Neuron (in vitro differentiated cells): ENCODE results near the gene PAPOLB.
"Not testable (repeated sequence)": the region's sequence is repeated elsewhere in the genome, so short reads cannot be mapped to it uniquely, and the experiment has no call there.

Source experiments
- H2AFZ ChIP-seq: one replicate; pipeline ENCODE4 v1.6.1; 2013; ENCODE audit warnings: low read depth, mild to moderate bottlenecking, inconsistent platforms, low read length, moderate library complexity
- H3K27me3 ChIP-seq: one replicate; pipeline ENCODE4 v1.6.1; 2013; ENCODE audit warnings: low read length; ENCODE audit not compliant: insufficient read depth
- H3K36me3 ChIP-seq: one replicate; pipeline ENCODE4 v1.6.1; 2013; ENCODE audit warnings: low read length; ENCODE audit not compliant: insufficient read depth
- H3K4me1 ChIP-seq: one replicate; pipeline ENCODE4 v1.6.1; 2013; ENCODE audit warnings: low read length; ENCODE audit not compliant: insufficient read depth
- H3K4me3 ChIP-seq: 2 replicates; pipeline ENCODE4 v1.5.1; 2013; ENCODE audit warnings: mild to moderate bottlenecking, low read length, moderate library complexity
- H3K9me3 ChIP-seq: one replicate; pipeline ENCODE4 v1.6.1; 2013; ENCODE audit warnings: low read length

Gene PAPOLB

GRCh38 chr7:4861673-4862072 lies at the start of gene PAPOLB:
Gene PAPOLB (minus strand): TSS chr7:4862030. CDS start chr7:4861810, 220 bp downstream.
- Histone ChIP-seq H2AFZ (no peak within 1 kb of the TSS), H3K4me1 (peaks cover 11% of the 10 kb centered on the region), H3K9me3 (peaks cover 10% of the 10 kb centered on the region), H3K27me3 (no peaks in the 10 kb centered on the region), H3K36me3 (no peaks in the 10 kb centered on the region), H3K4me3 (no peak within 1 kb of the TSS)

- H3K9me3 ChIP-seq: no peaks in the 10 kb centered on the region
- no peak overlapping the region for H3K4me3 ChIP-seq
These were observed 49.4 kb upstream of the PAPOLB start for GRCh38 chr7:4911111-4911828.

GRCh38 chr7:4906682-4907081 lies 44.9 kb upstream of the PAPOLB start:
- Histone ChIP-seq H3K36me3 (no peaks in the 10 kb centered on the region), H3K27me3 (no peaks in the 10 kb centered on the region), H2AFZ (no peak overlapping the region), H3K9me3 (no peaks in the 10 kb centered on the region), H3K4me1 (no peaks in the 10 kb centered on the region), H3K4me3 (no peak overlapping the region)

More at GRCh38 chr7:4911111-4911828, 49.4 kb upstream of the PAPOLB start:
- Histone ChIP-seq H3K36me3 (no peaks in the 10 kb centered on the region), H3K4me1 (no peaks in the 10 kb centered on the region), H2AFZ (no peak overlapping the region), H3K27me3 (no peaks in the 10 kb centered on the region)

- Histone ChIP-seq H2AFZ (no peak overlapping the region), H3K4me3 (no peak overlapping the region), H3K9me3 (no peaks in the 10 kb centered on the region), H3K27me3 (no peaks in the 10 kb centered on the region), H3K36me3 (no peaks in the 10 kb centered on the region), H3K4me1 (no peaks in the 10 kb centered on the region)
These were observed 43.3 kb upstream of the PAPOLB start for GRCh38 chr7:4905171-4905570.

DNA sequence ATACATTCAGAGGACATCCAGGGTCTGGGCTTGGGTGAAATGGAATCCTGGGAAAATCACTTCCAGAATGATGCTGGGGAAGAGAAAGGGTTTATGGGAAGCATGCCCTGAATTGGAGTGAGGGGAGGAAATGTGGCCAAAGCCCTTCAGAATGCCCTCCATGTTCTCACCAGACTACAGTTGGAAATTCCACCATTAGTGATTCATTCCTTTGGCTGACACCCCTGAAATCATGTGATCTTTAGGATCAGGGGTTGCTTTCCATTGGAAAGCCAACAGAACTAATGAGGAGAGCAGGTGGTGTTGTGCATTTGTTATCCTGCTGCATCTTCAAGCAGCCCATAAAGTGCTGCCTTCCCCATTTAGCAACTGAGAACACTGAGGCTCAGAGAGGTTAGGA lies 42.5 kb upstream of the PAPOLB start:
- Histone ChIP-seq H3K9me3 (no peaks in the 10 kb centered on the region), H2AFZ (no peak overlapping the region), H3K36me3 (no peaks in the 10 kb centered on the region), H3K27me3 (no peaks in the 10 kb centered on the region), H3K4me3 (no peak overlapping the region), H3K4me1 (no peaks in the 10 kb centered on the region)

DNA sequence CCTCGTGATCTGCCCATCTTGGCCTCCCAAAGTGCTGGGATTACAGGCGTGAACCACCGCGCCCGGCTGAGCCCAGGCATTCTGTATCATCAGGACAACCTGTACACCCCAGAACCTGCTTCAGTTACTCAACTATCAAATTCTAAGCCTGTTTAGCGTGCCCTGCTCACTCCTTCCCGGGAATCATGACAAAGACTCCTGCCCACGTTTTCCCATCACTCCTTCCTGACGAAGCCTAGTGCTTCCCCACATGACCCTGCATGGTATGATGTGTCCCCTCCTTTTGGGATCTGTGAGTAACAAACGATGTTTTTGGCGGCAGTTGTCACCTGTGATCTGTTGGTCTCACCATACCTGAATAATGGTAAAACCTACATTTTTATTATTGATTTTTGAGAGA lies 33.9 kb upstream of the PAPOLB start:
- no peaks in the 10 kb centered on the region for H3K4me1 ChIP-seq
- H3K27me3 ChIP-seq: no peaks in the 10 kb centered on the region
- H3K9me3 ChIP-seq: peaks cover 3% of the 10 kb centered on the region
- no peak overlapping the region for H2AFZ ChIP-seq
- H3K4me3 ChIP-seq: no peak overlapping the region
- H3K36me3 ChIP-seq: no peaks in the 10 kb centered on the region

GRCh38 chr7:4894482-4894881 lies 32.7 kb upstream of the PAPOLB start:
- no peak overlapping the region for H3K4me3 ChIP-seq
- H3K36me3 ChIP-seq: no peaks in the 10 kb centered on the region
- H3K27me3 ChIP-seq: no peaks in the 10 kb centered on the region
- peaks cover 3% of the 10 kb centered on the region for H3K9me3 ChIP-seq
- no peaks in the 10 kb centered on the region for H3K4me1 ChIP-seq
- H2AFZ ChIP-seq: no peak overlapping the region

- no peaks in the 10 kb centered on the region for H3K36me3 ChIP-seq
- no peaks in the 10 kb centered on the region for H3K27me3 ChIP-seq
- peaks cover 3% of the 10 kb centered on the region for H3K9me3 ChIP-seq
- no peak overlapping the region for H3K4me3 ChIP-seq
- H2AFZ ChIP-seq: no peak overlapping the region
- no peaks in the 10 kb centered on the region for H3K4me1 ChIP-seq
These were observed 32.2 kb upstream of the PAPOLB start for GRCh38 chr7:4893929-4894475.

- not testable (repeated sequence) for H3K27me3 ChIP-seq
These were observed 31.4 kb upstream of the PAPOLB start for GRCh38 chr7:4893188-4893587.

DNA sequence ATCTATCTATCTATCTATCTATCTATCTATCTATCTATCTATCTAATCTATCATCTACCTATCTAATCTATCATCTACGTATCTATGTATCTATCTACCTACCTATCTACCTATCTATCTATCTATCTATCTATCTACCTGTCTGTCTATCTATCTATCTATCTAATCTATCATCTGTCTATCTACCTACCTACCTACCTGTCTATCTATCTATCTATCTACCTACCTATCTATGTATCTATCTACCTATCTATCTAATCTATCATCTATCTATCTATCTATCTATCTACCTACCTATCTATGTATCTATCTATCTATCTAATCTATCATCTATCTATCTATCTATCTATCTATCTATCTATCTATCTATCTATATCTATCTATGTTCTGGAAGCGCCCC lies 29.7 kb upstream of the PAPOLB start:
- H3K27me3 ChIP-seq, H2AFZ ChIP-seq, H3K36me3 ChIP-seq, H3K4me3 ChIP-seq, H3K4me1 ChIP-seq, H3K9me3 ChIP-seq: not testable (repeated sequence)

More at GRCh38 chr7:4893188-4893587, 31.4 kb upstream of the PAPOLB start:
- not testable (repeated sequence) for H3K4me1 ChIP-seq, H3K36me3 ChIP-seq, H2AFZ ChIP-seq, H3K9me3 ChIP-seq, H3K4me3 ChIP-seq

GRCh38 chr7:4889682-4890081 lies 27.9 kb upstream of the PAPOLB start:
- Histone ChIP-seq H3K4me3 (no peak overlapping the region), H3K27me3 (no peaks in the 10 kb centered on the region), H2AFZ (no peak overlapping the region), H3K36me3 (no peaks in the 10 kb centered on the region), H3K9me3 (peaks cover 3% of the 10 kb centered on the region), H3K4me1 (no peaks in the 10 kb centered on the region)

GRCh38 chr7:4888161-4888560 lies 26.3 kb upstream of the PAPOLB start:
- H3K36me3 ChIP-seq: no peaks in the 10 kb centered on the region
- H3K4me1 ChIP-seq: no peaks in the 10 kb centered on the region
- H2AFZ ChIP-seq: no peak overlapping the region
- no peaks in the 10 kb centered on the region for H3K27me3 ChIP-seq
- H3K9me3 ChIP-seq: no peaks in the 10 kb centered on the region
- H3K4me3 ChIP-seq: no peak overlapping the region

DNA sequence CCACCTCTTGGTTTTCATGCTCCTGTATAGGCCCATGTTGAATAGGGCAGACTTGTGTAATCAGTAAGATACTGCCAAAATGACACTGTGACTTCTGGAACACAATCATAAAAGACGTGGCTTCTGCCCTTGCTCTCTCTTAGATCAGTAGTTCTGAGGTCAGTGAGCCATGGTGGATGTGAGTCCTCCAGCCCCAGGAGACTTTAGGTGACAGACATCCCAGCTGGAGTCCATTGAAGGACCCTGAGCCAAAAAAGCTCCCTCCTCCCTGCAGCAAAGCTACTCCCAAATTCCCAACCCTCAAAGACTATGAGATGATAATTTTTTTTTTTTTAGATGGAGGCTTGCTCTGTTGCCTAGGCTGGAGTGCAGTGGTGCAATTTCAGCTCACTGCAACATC lies 24.8 kb upstream of the PAPOLB start:
- H3K36me3 ChIP-seq: no peaks in the 10 kb centered on the region
- peaks cover 9% of the 10 kb centered on the region for H3K4me1 ChIP-seq
- no peaks in the 10 kb centered on the region for H3K27me3 ChIP-seq
- H3K4me3 ChIP-seq: no peak overlapping the region
- H3K9me3 ChIP-seq: no peaks in the 10 kb centered on the region
- H2AFZ ChIP-seq: no peak overlapping the region

DNA sequence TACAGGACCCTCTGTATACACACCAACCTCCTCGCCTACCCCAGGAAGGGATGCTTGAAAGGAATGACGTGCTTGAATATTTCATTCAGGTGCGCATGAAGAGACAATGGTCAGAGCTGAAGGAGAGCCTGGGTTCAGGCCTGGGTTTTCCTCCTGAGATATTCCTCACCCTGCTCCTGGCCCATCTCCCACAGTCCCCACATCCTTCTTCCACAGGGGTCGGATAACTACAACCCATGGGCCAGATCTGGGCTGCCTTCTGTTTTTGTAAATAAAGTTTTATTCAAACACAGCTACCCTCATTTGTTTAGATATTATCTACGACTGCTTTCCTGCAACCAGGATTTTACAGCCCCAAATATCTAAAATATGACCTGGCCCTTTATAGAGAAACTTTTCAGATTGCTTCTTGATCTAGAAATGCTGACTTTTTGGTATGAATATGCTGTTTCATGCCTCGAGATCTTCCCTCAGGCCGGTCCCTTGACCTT lies 23.5 kb upstream of the PAPOLB start:
- Histone ChIP-seq H3K4me1 (peaks cover 16% of the 10 kb centered on the region), H3K9me3 (no peaks in the 10 kb centered on the region), H3K27me3 (no peaks in the 10 kb centered on the region), H2AFZ (no peak overlapping the region), H3K36me3 (no peaks in the 10 kb centered on the region), H3K4me3 (no peak overlapping the region)
